Ovary (tissue), 3 donors: ENCODE measurements around the gene HOXD1.

Experiments
- EP300 ChIP-seq: sonication (generic); formaldehyde crosslinking; IDR thresholded peaks from one replicate; pipeline ENCODE4 v1.6.1; 2017; ENCODE audit warnings: antibody characterized with exemption
- POLR2A ChIP-seq: fragments of 450-650 bp; IDR thresholded peaks from one replicate; pipeline ENCODE4 v1.6.1; 2017; ENCODE audit warnings: antibody characterized with exemption, mild to moderate bottlenecking, moderate library complexity
- TF ChIP-seq, protein P1 (sequence below), 3 donors: fragments of 450-650 bp in 2 of 3; fragments of 200-600 bp in 1 of 3; IDR thresholded peaks; one replicate each; pipeline versions ENCODE4 v1.5.1 to v1.8.0; 2016 to 2022; ENCODE audit warnings: antibody characterized with exemption in 3 of 3, mild to moderate bottlenecking in 1 of 3
- donor health status: DM: no; HTN: no; CAD: no.

DNA sequence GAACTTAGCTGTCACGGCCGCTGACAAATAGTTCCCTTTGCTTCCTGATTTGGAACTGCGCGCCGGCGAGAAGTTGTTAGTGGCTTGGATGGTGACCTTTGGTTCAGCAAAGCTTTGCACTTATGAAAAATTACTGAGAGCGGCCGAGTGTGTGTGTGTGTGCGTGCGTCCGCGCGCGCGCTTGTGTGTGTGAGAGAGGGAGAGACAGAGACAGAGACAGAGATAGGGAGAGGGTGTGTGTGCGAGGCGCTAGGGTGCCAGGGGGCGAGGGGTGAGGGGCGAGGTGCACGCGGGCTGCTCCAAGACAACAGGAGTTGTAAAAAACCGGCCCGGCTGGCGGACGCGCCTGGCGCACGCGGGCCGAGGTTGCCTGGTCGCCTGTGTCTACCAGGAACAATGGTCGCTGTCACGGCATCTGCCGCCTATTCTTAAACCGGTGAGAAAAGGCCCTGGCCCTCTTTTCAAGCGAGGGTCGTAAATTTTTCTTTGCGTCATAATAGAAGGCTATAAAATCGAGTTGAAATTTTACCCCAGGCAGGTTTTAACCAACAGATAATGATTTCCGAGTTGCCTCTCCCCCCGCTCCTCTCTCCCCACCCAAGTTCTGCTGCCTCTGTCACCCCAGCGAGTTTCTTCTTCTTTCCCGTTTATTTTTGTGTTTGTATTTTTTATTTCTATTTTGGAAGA, 30.8 kb upstream of the HOXD1 start:
- TF ChIP-seq EP300 (no peak), POLR2A (no peak)
- TF ChIP-seq, protein P1, sequence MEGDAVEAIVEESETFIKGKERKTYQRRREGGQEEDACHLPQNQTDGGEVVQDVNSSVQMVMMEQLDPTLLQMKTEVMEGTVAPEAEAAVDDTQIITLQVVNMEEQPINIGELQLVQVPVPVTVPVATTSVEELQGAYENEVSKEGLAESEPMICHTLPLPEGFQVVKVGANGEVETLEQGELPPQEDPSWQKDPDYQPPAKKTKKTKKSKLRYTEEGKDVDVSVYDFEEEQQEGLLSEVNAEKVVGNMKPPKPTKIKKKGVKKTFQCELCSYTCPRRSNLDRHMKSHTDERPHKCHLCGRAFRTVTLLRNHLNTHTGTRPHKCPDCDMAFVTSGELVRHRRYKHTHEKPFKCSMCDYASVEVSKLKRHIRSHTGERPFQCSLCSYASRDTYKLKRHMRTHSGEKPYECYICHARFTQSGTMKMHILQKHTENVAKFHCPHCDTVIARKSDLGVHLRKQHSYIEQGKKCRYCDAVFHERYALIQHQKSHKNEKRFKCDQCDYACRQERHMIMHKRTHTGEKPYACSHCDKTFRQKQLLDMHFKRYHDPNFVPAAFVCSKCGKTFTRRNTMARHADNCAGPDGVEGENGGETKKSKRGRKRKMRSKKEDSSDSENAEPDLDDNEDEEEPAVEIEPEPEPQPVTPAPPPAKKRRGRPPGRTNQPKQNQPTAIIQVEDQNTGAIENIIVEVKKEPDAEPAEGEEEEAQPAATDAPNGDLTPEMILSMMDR (IDR thresholded peaks at IDR 0.05), result no peak
